PC-9 (cell line): ENCODE measurements around the gene KDELR1. TPM values are rescaled to one million over a fixed set of nuclear protein-coding genes. Genes with fewer than 3 reads are reported as not detected.

Experiments
- BruUV-seq: library from RNA; stranded (reverse); fragments of 400-500 nt; replicated peaks from 2 replicates; lab custom pipeline; 2021; lab: Mats Ljungman, UMichigan
- CTCF ChIA-PET: fragments of 300-600 bp; sonication (Branson Sonifier 250); formaldehyde crosslinking; loops from one replicate; lab custom pipeline; 2022; ENCODE audit warnings: antibody characterized with exemption; lab: Charles Lee
- POLR2A ChIA-PET: fragments of 300-600 bp; sonication (Branson Sonifier 250); formaldehyde crosslinking; loops from one replicate; lab custom pipeline; 2022; ENCODE audit warnings: antibody characterized with exemption; ENCODE audit not compliant: unreplicated experiment; lab: Charles Lee
- DNase-seq, 2 experiments: peaks; one replicate each; pipeline versions ENCODE4 v3.0.0 to v3.0.0-alpha.2; 2015 to 2022; ENCODE audit warnings: mixed read lengths in 1 of 2
- H2AFZ ChIP-seq: fragments of 200-600 bp; sonication (generic); 2 replicates; pipeline ENCODE4 v1.8.1; 2017; ENCODE audit warnings: antibody characterized with exemption
- H3F3A ChIP-seq: fragments of 200-600 bp; sonication (generic); 2 replicates; pipeline ENCODE4 v1.8.1; 2017; ENCODE audit warnings: antibody characterized with exemption, mild to moderate bottlenecking, low read depth; ENCODE audit not compliant: insufficient read depth
- H3K27ac ChIP-seq: fragments of 200-600 bp; sonication (generic); 2 replicates; pipeline ENCODE4 v1.6.1; 2016; ENCODE audit warnings: mixed run types
- H3K27me3 ChIP-seq: fragments of 200-600 bp; sonication (generic); 2 replicates; pipeline ENCODE4 v1.6.1; 2016; ENCODE audit warnings: low read depth, mixed run types; ENCODE audit not compliant: insufficient read depth
- H3K36me3 ChIP-seq: fragments of 200-600 bp; sonication (generic); 2 replicates; pipeline ENCODE4 v1.6.1; 2016; ENCODE audit warnings: low read depth, mixed run types
- H3K4me1 ChIP-seq: fragments of 200-600 bp; sonication (generic); replicated peaks from 2 replicates; pipeline ENCODE4 v1.6.1; 2016; ENCODE audit warnings: mixed run types; ENCODE audit not compliant: insufficient read depth
- H3K4me2 ChIP-seq: fragments of 200-600 bp; sonication (generic); 2 replicates; pipeline ENCODE4 v1.6.1; 2017; ENCODE audit warnings: mixed run types
- H3K4me3 ChIP-seq: fragments of 200-600 bp; sonication (generic); 2 replicates; pipeline ENCODE4 v1.6.1; 2016; ENCODE audit warnings: mixed run types
- H3K79me2 ChIP-seq: fragments of 200-600 bp; sonication (generic); 2 replicates; pipeline ENCODE4 v1.6.1; 2017; ENCODE audit warnings: low read depth, mixed run types
- H3K9me2 ChIP-seq: fragments of 200-600 bp; sonication (generic); 2 replicates; pipeline ENCODE4 v1.8.1; 2017; ENCODE audit warnings: mild to moderate bottlenecking; ENCODE audit not compliant: insufficient read depth
- H3K9me3 ChIP-seq: fragments of 200-600 bp; sonication (generic); 2 replicates; pipeline ENCODE4 v1.8.1; 2016; ENCODE audit warnings: low read depth; ENCODE audit not compliant: insufficient read depth
- H4K20me1 ChIP-seq: fragments of 200-600 bp; sonication (generic); 2 replicates; pipeline ENCODE4 v1.8.1; 2017; ENCODE audit not compliant: insufficient read depth
- CTCF ChIP-seq: fragments of 200-600 bp; sonication (generic); conservative IDR thresholded peaks from 2 replicates; pipeline ENCODE4 v1.6.1; 2017; ENCODE audit warnings: mixed run types, antibody characterized with exemption, mild to moderate bottlenecking, moderate library complexity
- EZH2 ChIP-seq: fragments of 200-600 bp; sonication (generic); IDR thresholded peaks from 2 replicates; pipeline ENCODE4 v1.8.0; 2017; ENCODE audit warnings: antibody characterized with exemption, low read depth
- intact Hi-C: fragments of 100-400 bp; cut with micrococcal nuclease; formaldehyde crosslinking; loops from one replicate; pipeline ENCODE4 v1.10.0; 2022; ENCODE audit not compliant: unreplicated experiment
- total RNA-seq: library from RNA; stranded (reverse); gene quantifications from 2 replicates; pipeline ENCODE4 v1.2.3, GENCODE V29; 2021

KDELR1 gene
- total RNA-seq, 1 experiment from 2014 or later = 261 TPM

DNA sequence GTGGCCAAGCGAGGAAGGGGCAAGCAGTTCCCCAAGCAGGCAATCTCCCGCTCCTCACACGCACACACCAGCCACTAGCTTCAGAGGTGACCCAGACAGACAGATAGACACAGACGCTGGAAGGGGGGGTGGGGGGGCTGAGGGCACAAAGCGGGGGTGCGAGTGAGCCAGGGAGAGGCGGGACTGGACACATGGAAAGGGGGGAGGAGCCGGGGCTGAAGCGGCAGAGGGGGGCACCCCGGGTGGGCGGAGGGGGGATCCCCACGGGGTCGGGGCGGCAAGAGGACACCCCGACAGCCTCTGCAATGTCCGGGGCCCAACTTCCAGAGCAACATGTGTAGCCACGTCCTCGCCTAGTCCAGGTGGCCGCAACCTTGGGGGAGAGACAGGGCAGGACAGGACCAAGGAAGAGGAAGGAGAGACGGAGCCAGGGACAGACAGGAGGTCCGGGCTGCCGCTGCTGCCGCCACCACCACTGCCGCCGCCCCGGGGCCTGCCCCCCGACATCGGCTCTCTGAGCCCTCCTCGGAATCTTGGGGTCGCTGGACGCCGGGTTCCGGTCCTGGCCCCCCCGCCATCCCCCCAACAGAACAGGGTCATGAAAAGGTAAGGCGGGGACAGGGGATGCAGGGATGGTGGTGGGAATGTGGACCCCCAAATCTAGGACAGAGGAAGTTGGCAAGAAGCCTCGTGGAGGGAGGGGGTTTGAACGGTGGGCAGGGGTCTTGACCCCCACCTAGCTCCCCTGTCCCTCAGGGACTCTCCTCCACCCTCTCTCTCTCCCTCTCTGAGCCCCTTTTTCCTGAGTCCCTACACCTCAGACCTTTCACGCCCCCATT is 3.2 kb upstream of the KDELR1 start:
- Histone ChIP-seq H3K4me2 (peak overlapping the region; percentile 54; the same call in 1 of the 2 replicates), H4K20me1 (no peaks in the 10 kb centered on the region), H2AFZ (no peak overlapping the region), H3K4me1 (peaks cover 13% of the 10 kb centered on the region), H3K36me3 (no peaks in the 10 kb centered on the region), H3K27ac (no peak overlapping the region), H3K9me3 (no peaks in the 10 kb centered on the region), H3K27me3 (peaks cover 11% of the 10 kb centered on the region), H3F3A (peaks cover 42% of the 10 kb centered on the region), H3K4me3 (no peak overlapping the region), H3K9me2 (no peaks in the 10 kb centered on the region), H3K79me2 (peaks cover 31% of the 10 kb centered on the region)
- ChIA-PET POLR2A (interaction anchor here (0.5 to 0.7 kb wide), 4 partner anchors 16 to 98 kb away, joined by 3 to 17 read pairs (median 8); partner anchors contain the start of gene SYNGR4), CTCF (no interaction called here)
- TF ChIP-seq CTCF = no peak
- no peak for TF ChIP-seq EZH2
- peak in 1 of 2 experiments; percentile 28 for DNase-seq
- no TSS peak for BruUV-seq
- intact Hi-C loops = loop anchor here (5.0 kb wide), 2 partner anchors 73 to 93 kb away; partner anchors contain the start of gene CYTH2

DNA sequence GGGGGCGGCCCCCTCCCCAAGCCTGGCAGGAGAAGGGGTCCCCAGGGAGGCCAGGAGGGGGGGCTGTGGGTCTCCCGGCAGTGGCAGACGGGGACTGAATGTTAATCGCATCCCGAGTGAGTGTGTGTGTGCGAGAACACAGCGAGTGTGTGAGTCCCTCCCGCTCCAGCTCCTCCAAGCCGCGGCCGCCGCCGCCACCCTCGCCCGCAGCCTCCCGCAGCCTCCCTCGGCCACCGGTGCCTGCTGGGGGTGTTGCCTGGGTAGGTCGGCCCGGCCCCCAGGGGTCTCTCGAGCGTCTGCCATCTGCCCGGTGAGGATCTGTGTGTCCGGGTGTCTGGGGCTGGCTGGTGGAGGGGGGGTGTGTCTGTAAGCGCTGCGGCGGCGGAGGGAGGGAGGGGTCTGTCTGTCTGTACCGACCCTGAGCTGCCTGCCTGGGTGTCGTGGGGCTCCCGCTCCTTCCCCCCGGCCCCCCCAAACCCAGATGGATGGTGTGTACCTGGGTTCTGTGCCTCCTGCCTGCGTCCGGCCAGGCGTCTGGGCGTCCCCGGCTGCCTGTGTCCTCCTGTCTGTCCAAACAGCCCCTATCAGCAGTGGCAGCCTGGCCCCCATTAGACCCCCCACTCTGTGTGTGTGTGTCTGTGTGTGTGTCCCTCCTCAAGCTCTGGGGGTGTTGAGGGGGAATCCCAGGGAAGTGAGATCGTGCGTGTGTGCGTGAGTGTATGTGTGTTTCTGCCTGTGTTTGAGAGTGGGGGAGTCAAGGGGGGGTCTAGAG is 2.4 kb upstream of the KDELR1 start, which contains the start of gene GRIN2D:
TSS of gene GRIN2D (plus strand) at position 110 of the 772 bp plus-strand sequence. CDS start 4,725 bp downstream, outside the sequence.
- H3K79me2 ChIP-seq = peaks cover 33% of the 10 kb centered on the region
- no peaks in the 10 kb centered on the region; the same call in 1 of the 2 replicates for H4K20me1 ChIP-seq
- H3K36me3 ChIP-seq = peaks cover 7% of the 10 kb centered on the region
- BruUV-seq = no TSS peak
- peak within 1 kb of the TSS; percentile 54 for H3K4me2 ChIP-seq
- no peaks in the 10 kb centered on the region for H3K9me2 ChIP-seq
- peaks cover 13% of the 10 kb centered on the region for H3K4me1 ChIP-seq
- intact Hi-C loops = loop anchor here (2.0 to 5.0 kb wide), 2 partner anchors 73 to 94 kb away; a partner anchor contains a TSS
- no peak within 1 kb of the TSS for H2AFZ ChIP-seq
- no peak within 1 kb of the TSS for H3K27ac ChIP-seq
- TF ChIP-seq EZH2 = no peak
- TF ChIP-seq CTCF = no peak
- peaks cover 11% of the 10 kb centered on the region for H3K27me3 ChIP-seq
- H3F3A ChIP-seq = peaks cover 43% of the 10 kb centered on the region
- no peaks in the 10 kb centered on the region for H3K9me3 ChIP-seq
- CTCF ChIA-PET = interaction anchor here (0.6 kb wide), 2 partner anchors 8 to 21 kb away, joined by 7 to 10 read pairs; no protein-coding TSS in a partner anchor
- peak in 1 of 2 experiments; percentile 37 for DNase-seq
- H3K4me3 ChIP-seq = no peak within 1 kb of the TSS
- POLR2A ChIA-PET = interaction anchor here (0.6 to 0.7 kb wide), 5 partner anchors 29 to 163 kb away, joined by 3 to 17 read pairs (median 4); partner anchors contain the start of gene SYNGR4
